ENCODE measurements around the gene HERPUD1.

GRCh38 chr16:56884026-56884582, 47.8 kb upstream of the HERPUD1 start:
- TF ChIP-seq POLR2A (IDR thresholded peaks at IDR 0.05): no peak
- TF ChIP-seq, protein P1, sequence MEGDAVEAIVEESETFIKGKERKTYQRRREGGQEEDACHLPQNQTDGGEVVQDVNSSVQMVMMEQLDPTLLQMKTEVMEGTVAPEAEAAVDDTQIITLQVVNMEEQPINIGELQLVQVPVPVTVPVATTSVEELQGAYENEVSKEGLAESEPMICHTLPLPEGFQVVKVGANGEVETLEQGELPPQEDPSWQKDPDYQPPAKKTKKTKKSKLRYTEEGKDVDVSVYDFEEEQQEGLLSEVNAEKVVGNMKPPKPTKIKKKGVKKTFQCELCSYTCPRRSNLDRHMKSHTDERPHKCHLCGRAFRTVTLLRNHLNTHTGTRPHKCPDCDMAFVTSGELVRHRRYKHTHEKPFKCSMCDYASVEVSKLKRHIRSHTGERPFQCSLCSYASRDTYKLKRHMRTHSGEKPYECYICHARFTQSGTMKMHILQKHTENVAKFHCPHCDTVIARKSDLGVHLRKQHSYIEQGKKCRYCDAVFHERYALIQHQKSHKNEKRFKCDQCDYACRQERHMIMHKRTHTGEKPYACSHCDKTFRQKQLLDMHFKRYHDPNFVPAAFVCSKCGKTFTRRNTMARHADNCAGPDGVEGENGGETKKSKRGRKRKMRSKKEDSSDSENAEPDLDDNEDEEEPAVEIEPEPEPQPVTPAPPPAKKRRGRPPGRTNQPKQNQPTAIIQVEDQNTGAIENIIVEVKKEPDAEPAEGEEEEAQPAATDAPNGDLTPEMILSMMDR (IDR thresholded peaks at IDR 0.05): no peak
